Activated T-cell treated with anti-CD3 and anti-CD28 coated beads, Interleukin-2, amount 50 U/mL, for 72 hours (primary cell): Measurements from ENCODE around the gene LAMTOR4. TPM values are rescaled to one million over a fixed set of nuclear protein-coding genes. Genes with fewer than 3 reads are reported as not detected.
A peak's percentile ranks its signal among the peaks of the same experiment; 100 is the strongest.

Experiments
- ATAC-seq, 2 donors: fragments of 150-1000 bp; cut with Tn5 transposase; replicated peaks in 1 of 2; 2 replicates each; pipeline ENCODE4 v1.10.0; 2021; ENCODE audit warnings: moderate library complexity in 2 of 2, mild to moderate bottlenecking in 1 of 2
- DNase-seq, 2 donors: peaks; one replicate each; pipeline ENCODE4 v3.0.0; 2021 to 2022; ENCODE audit warnings: mixed read lengths in 1 of 2
- H3K27ac Mint-ChIP-seq: one replicate; pipeline ENCODE4 v1.8.0; 2022; ENCODE audit warnings: mild to moderate bottlenecking, moderate library complexity, mixed read lengths
- H3K27me3 Mint-ChIP-seq: one replicate; pipeline ENCODE4 v1.8.0; 2022; ENCODE audit warnings: low read depth, mixed read lengths
- H3K36me3 Mint-ChIP-seq, 2 donors: one replicate each; pipeline ENCODE4 v1.8.0; 2022; ENCODE audit warnings: mixed read lengths in 2 of 2, mild to moderate bottlenecking in 1 of 2; ENCODE audit not compliant: insufficient read depth in 2 of 2
- H3K4me1 Mint-ChIP-seq: one replicate; pipeline ENCODE4 v1.8.0; 2022; ENCODE audit warnings: low read depth, mixed read lengths
- H3K4me3 Mint-ChIP-seq, 2 donors: one replicate each; pipeline ENCODE4 v1.8.0; 2022; ENCODE audit warnings: mild to moderate bottlenecking in 2 of 2, mixed read lengths in 2 of 2, moderate library complexity in 2 of 2
- H3K9me3 Mint-ChIP-seq, 2 donors: one replicate each; pipeline ENCODE4 v1.8.0; 2022; ENCODE audit warnings: mixed read lengths in 2 of 2
- total RNA-seq, 2 donors: library from RNA; stranded (reverse); gene quantifications; one replicate each; pipeline ENCODE4 v1.2.3, GENCODE V29; 2022

Gene LAMTOR4
- 100 to 1,000 TPM; 130 to 134 TPM for total RNA-seq

DNA sequence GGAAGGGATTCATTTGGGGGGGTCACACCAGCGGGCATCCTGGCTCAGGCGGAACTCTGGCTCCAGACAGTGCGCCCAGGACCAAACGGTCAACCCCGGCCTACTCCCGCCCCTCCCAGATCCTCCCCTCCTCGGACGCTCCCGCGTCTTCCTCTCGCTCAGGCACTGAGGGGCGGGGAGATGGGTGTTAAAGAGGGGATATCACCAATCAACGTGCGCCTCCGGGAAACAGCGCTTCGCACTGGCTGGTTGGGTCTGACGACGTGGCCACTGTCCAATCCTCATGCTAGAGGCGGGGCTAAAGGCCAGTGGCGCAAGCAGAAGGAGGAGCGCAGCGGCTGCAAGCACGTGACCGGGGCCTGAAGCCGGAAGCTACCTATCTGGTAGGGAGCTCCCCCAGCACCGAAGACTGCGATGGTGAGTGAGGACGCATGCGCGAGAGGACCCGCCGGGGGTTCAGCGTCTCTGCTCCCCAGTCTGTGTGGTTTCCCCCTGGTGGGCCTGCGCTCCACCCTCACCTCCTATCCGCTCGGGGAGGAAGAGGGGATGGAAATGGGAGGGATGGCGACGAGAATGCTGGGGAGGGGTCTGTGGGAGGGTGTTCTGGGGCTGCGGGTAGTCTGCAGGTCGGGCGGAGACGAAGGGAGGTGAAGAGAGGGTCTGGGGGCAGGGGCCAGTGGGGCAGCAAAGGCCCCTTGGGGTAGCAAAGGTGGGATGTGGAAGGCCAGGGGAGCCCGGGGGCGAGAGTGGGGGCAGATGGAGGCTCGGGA lies at the start of gene LAMTOR4:
LAMTOR4 (plus strand) TSS at position 360 of the 770 bp plus-strand sequence; CDS start at position 415, 55 bp downstream.
- H3K36me3 Mint-ChIP-seq: peaks cover 10 to 14% of the 10 kb centered on the region in 2 donors
- H3K27ac Mint-ChIP-seq: peak within 1 kb of the TSS; percentile 90
- H3K4me1 Mint-ChIP-seq: peaks cover 49% of the 10 kb centered on the region
- DNase-seq (peak; percentile 97 to 100), ATAC-seq (peak; percentile 97)
- H3K9me3 Mint-ChIP-seq: no peaks in the 10 kb centered on the region
- peak within 1 kb of the TSS; percentile 89 to 100 for H3K4me3 Mint-ChIP-seq
- no peaks in the 10 kb centered on the region for H3K27me3 Mint-ChIP-seq

DNA sequence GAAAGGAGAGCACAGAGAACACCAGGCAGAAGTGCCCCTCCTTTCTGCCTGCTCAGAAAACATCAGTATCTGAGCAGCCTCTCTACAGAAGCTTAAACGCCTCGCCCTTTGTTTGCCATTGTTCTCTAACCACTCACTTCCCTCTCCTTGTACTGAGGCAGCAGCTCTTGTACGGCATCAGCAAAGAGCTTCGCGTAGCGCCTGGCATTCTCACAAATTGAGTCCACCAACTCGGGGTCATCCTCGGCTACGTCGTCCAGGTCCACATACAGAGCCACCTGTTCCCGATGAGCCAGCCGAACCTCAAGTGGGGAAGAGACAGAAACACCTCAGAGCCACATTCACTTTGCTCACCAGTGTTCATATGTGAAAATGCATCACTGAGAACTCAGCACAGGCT lies 49.3 kb upstream of the LAMTOR4 start:
- H3K27me3 Mint-ChIP-seq: no peaks in the 10 kb centered on the region
- DNase-seq: no peak
- no peak for ATAC-seq
- H3K27ac Mint-ChIP-seq: peak overlapping the region; percentile 93
- peaks cover 33 to 54% of the 10 kb centered on the region in 2 donors for H3K36me3 Mint-ChIP-seq
- peaks cover 61% of the 10 kb centered on the region for H3K4me1 Mint-ChIP-seq
- peak overlapping the region; percentile 94 to 99 for H3K4me3 Mint-ChIP-seq
- no peaks in the 10 kb centered on the region for H3K9me3 Mint-ChIP-seq

DNA sequence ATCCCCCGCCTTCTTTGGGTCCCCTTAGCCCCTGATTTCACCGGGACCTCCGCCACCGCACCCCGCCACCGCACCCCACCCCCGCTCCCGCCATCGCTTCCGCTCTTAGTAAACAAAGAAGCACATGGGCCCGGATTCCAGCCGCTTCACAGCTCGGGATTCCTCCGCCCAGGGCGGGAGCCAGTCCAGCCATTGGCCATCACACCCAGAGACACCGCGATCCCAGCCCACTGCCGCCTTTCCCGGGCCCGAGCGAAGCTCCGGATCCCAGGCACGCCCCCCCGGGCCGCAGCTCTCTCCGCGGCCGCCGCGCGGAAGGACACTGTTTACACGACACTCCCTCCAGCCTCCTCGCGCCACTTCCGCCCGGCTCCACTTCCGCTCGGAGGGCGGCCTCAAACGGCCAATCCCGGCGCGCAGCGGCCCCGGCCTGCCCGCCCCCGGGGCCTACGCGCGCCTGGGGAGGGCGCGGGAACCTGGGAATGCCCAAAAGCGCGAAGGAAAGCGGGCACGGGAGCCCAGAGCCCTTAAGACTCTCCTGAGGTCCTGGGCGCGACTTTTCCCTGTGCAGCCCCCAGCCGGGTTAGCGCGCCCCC lies 48.2 kb upstream of the LAMTOR4 start:
- peak overlapping the region; percentile 94 to 99 for H3K4me3 Mint-ChIP-seq
- peak overlapping the region; percentile 93 for H3K27ac Mint-ChIP-seq
- H3K27me3 Mint-ChIP-seq: no peaks in the 10 kb centered on the region
- H3K36me3 Mint-ChIP-seq: peaks cover 33 to 46% of the 10 kb centered on the region in 2 donors
- ATAC-seq (peak; percentile 80 to 81), DNase-seq (peak; percentile 90 to 93)
- H3K4me1 Mint-ChIP-seq: peaks cover 52% of the 10 kb centered on the region
- H3K9me3 Mint-ChIP-seq: no peaks in the 10 kb centered on the region

GRCh38 chr7:100101016-100101862 lies 47.5 kb upstream of the LAMTOR4 start, which contains the start of the genes AP4M1 and MCM7:
Gene AP4M1 (plus strand): TSS chr7:100101643. CDS start chr7:100101715, 72 bp downstream.
Gene MCM7 (minus strand): TSS chr7:100101397. CDS start chr7:100101294, 103 bp downstream.
- ATAC-seq: peak; percentile 89 to 91

GRCh38 chr7:100102950-100103840 lies 45.5 kb upstream of the LAMTOR4 start:
- H3K27me3 Mint-ChIP-seq: no peaks in the 10 kb centered on the region
- ATAC-seq: no peak
- peak overlapping the region; percentile 65 for H3K27ac Mint-ChIP-seq
- no peaks in the 10 kb centered on the region for H3K9me3 Mint-ChIP-seq
- no peak for DNase-seq
- H3K4me3 Mint-ChIP-seq: peak overlapping the region; percentile 77 to 94
- H3K4me1 Mint-ChIP-seq: peaks cover 32% of the 10 kb centered on the region
- peaks cover 22 to 27% of the 10 kb centered on the region in 2 donors for H3K36me3 Mint-ChIP-seq

More at GRCh38 chr7:100101016-100101862, 47.5 kb upstream of the LAMTOR4 start, which contains the start of the genes AP4M1 and MCM7:
- peaks cover 33 to 44% of the 10 kb centered on the region in 2 donors for H3K36me3 Mint-ChIP-seq
- H3K4me3 Mint-ChIP-seq: peak within 1 kb of the TSS; percentile 94 to 99
- peak within 1 kb of the TSS; percentile 98 for H3K27ac Mint-ChIP-seq
- DNase-seq: peak; percentile 98 to 99
- no peaks in the 10 kb centered on the region for H3K9me3 Mint-ChIP-seq
- H3K27me3 Mint-ChIP-seq: no peaks in the 10 kb centered on the region
- H3K4me1 Mint-ChIP-seq: peaks cover 45% of the 10 kb centered on the region

DNA sequence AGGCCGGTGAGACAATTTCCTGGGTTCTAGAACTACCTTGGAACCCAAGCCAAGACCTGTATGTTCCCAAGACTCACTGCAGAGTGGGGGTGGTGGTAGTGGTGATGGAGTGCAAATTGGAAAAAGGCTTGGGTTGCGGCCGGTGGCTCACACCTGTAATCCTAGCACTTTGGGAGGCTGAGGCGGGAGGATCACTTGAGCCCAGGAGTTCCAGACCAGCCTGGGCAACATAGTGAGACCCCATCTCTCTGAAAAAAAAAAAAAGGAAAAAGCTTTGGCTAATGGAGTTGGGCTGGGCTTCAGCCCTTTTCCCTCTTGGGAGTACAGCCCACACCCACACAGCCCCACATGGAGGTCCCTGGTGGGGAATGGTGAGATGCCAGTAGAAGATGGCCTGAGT lies 43.2 kb upstream of the LAMTOR4 start:
- Mint-ChIP-seq H3K27ac (no peak overlapping the region), H3K36me3 (peaks cover 7 to 10% of the 10 kb centered on the region in 2 donors), H3K9me3 (no peaks in the 10 kb centered on the region), H3K4me3 (no peak overlapping the region), H3K27me3 (no peaks in the 10 kb centered on the region), H3K4me1 (peaks cover 12% of the 10 kb centered on the region)
- ATAC-seq (no peak), DNase-seq (no peak)

DNA sequence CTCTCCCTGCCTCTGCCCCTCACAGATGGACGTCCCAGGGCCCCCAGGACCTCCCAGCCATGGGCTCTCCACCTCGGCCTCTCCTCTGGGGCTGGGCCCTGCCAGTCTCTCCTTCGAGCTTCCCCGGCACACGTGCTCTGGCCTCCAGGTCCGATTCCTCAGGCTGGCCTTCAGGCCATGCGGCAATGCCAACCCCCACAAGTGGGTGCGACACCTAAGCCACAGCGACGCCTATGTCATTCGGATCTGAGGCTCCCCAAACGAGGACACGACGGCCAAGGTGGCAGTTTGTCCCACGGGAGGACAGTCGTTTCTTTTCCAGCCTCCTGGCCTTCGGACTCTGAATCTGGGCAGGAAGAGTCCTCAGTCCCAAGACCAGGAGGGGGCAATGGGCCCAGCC lies 42.1 kb upstream of the LAMTOR4 start:
- Mint-ChIP-seq H3K4me1 (peaks cover 12% of the 10 kb centered on the region), H3K9me3 (no peaks in the 10 kb centered on the region), H3K27ac (no peak overlapping the region), H3K4me3 (no peak overlapping the region), H3K36me3 (peaks cover 6 to 8% of the 10 kb centered on the region in 2 donors), H3K27me3 (no peaks in the 10 kb centered on the region)
- no peak for DNase-seq
- ATAC-seq: no peak

GRCh38 chr7:100107125-100107737 lies 41.5 kb upstream of the LAMTOR4 start:
- DNase-seq: no peak
- Mint-ChIP-seq H3K27me3 (no peaks in the 10 kb centered on the region), H3K4me3 (no peak overlapping the region), H3K27ac (no peak overlapping the region), H3K36me3 (peaks cover 6 to 8% of the 10 kb centered on the region in 2 donors), H3K9me3 (no peaks in the 10 kb centered on the region), H3K4me1 (peaks cover 11% of the 10 kb centered on the region)
- no peak for ATAC-seq

DNA sequence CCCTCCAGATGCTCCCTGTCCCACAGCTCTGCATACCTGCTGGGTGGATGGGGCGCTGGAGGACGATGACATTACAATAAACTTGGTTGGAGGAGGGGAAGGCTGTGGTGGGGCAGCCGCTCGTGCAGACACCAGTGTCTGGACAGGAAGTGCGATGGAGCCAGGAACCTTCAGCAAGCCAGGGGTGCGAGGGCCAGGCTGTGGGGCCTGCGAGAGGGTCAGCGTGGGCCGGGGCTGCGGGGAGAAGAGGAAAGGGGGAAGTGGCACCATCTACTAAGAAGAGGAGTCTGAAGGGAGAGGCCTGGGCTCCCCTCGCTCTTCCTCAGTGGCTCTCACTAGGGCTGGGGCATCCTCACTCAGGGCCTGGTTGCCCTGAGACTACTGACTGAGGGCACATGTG lies 40.8 kb upstream of the LAMTOR4 start:
- H3K27me3 Mint-ChIP-seq: no peaks in the 10 kb centered on the region
- no peaks in the 10 kb centered on the region for H3K9me3 Mint-ChIP-seq
- peaks cover 8 to 11% of the 10 kb centered on the region in 2 donors for H3K36me3 Mint-ChIP-seq
- H3K4me3 Mint-ChIP-seq: no peak overlapping the region
- ATAC-seq (no peak), DNase-seq (no peak)
- no peak overlapping the region for H3K27ac Mint-ChIP-seq
- peaks cover 4% of the 10 kb centered on the region for H3K4me1 Mint-ChIP-seq

- no peaks in the 10 kb centered on the region for H3K27me3 Mint-ChIP-seq
- no peak overlapping the region for H3K4me3 Mint-ChIP-seq
- H3K4me1 Mint-ChIP-seq: no peaks in the 10 kb centered on the region
- DNase-seq (no peak), ATAC-seq (no peak)
- peaks cover 6 to 11% of the 10 kb centered on the region in 2 donors for H3K36me3 Mint-ChIP-seq
- H3K9me3 Mint-ChIP-seq: no peaks in the 10 kb centered on the region
- H3K27ac Mint-ChIP-seq: no peak overlapping the region
Observed at GRCh38 chr7:100109521-100110163, 39.1 kb upstream of the LAMTOR4 start.

DNA sequence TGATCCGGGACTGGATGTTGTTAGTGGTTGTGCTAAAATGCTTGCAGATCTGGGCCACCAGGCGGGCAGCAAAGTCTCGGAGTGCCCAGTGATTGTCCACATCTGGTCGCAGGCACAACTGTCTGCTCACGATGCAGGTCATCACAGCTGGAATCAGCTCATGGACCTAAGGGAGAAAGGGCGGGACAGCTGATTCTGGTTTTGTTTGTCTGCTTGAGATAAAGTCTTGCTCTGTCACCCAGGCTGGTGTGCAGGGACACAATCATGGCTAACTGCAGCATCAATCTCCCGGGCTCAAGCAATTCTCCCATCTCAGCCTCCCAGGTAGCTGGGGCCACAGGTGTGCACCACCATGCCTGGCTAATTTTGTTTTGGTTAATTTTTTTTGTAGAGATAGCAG lies 37.6 kb upstream of the LAMTOR4 start:
- Mint-ChIP-seq H3K4me3 (no peak overlapping the region), H3K27me3 (no peaks in the 10 kb centered on the region), H3K4me1 (no peaks in the 10 kb centered on the region), H3K27ac (no peak overlapping the region), H3K9me3 (no peaks in the 10 kb centered on the region), H3K36me3 (peaks cover 5 to 8% of the 10 kb centered on the region in 2 donors)
- DNase-seq (no peak), ATAC-seq (no peak)
